ENCODE results near the gene ZNF793.

ZNF793 gene

GRCh38 chr19:37572203-37572602 is 65.5 kb downstream of the ZNF793 start:
- no peak for DNase-seq

GRCh38 chr19:37583340-37583739 is 76.6 kb downstream of the ZNF793 start:
- DNase-seq, result no peak

Measured in activated CD4-positive, alpha-beta T cell treated with anti-CD3 and anti-CD28 coated beads, Interleukin-2, Interleukin-6, amounts not matched to agents 100 ng/mL and 50 ng/mL, durations not matched to agents 16 hours and 8 hours (primary cell).